NCI-H1694 treated with DMSO at 0.1 percent for 48 hours (cell line): Measurements from ENCODE around the gene TOR1A.
"Not testable (repeated sequence)": the region's sequence is repeated elsewhere in the genome, so short reads cannot be mapped to it uniquely, and the experiment has no call there.

Experiments used
- DNase-seq: peaks from one replicate; lab custom pipeline; 2025; lab: John Stamatoyannopoulos, UW

TOR1A gene

DNA sequence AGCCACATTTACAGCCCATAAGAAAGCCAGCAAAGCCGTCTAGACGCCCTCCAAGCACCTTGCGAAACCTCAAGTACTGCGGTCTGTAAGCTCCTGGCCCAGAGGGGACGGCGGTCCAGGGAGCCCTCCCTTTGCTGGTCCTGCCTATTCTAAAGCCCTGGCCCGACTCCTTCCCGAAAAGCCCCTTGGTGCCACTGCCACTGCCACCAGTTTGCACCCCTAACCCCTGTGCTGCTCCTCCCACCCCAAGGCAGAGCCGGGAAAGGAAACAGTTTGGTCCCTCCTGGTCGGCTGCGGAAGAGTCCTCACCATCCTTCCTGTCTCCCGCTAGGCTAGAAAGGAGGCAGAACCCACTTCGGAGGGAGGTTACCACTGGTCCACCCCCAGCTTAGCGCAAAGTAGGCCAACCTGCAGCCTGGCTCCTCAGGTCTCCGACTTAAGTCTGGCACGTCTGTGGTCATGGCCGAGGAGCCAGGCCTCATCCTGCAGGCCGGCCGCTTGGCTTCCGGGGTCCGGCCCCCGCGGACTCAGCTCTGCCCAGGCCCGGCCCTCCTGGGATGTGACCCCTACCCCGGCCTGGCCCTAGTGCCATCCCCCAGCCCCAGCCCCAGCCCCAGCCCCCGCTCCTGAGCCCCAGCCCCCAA is 916 bp downstream of the TOR1A start:
- no peak for DNase-seq

DNA sequence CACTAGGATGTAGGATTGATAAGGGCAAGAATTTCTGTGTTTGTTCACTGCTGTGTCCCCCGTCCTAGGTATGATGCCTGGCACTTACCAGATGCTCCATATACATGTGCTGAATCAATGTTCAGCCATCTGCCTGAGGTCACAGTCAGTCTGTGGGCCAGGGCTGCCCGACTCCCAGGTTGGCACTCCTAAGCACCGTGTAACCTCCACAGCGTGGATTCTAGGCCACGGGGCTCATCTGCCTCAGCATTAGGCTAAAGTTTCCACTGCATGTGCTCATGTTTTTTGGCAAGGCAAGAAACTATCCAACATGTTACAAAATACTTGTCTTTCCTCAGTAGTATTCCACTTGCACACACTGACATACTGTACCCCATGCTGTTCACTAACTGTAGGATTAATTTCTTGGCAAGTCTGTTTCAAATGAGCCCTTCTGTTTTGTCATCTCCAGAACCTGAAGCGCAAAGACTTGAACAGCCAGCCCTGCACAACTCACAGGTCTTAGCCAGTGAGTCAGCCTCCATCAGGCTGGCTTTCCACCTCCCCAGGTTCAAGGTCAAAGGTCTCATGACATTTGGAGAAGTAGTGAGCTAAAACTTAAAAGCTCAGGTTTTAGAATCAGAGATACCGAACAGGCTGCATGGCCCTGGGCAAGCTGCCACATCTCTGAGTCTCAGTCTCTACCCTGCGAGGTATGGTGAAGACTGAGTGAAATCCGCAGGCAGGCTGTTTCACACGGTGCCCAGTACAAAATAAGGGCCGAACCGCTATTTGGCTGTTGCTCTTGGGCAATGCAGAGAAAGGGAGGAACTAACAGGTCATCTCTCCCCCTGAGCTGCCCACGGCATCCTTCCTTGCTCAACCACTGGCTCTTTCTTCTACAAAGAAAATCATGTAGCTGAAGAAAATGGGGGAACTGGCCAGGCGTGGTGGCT is 7.2 kb downstream of the TOR1A start:
- no peak for DNase-seq

DNA sequence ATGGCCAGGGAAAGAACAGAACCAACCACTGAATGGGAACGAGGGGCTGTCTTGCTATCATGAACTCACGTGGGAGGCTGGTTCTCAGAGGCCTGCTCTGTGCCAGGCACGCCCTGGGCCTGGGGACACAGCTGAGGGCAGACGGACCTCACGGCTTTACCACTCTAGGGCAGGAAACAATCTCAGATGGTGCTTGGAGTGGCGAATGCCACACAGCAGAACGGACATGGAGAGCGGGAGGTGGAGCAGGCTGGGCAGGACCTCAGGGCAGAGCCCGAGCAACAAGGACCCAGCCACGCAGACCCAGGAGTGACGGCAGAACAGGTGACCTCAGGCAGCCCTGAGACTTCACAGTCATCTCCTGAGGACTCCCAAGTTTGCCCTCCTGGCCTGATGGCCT is 8.7 kb downstream of the TOR1A start:
- DNase-seq, result no peak

DNA sequence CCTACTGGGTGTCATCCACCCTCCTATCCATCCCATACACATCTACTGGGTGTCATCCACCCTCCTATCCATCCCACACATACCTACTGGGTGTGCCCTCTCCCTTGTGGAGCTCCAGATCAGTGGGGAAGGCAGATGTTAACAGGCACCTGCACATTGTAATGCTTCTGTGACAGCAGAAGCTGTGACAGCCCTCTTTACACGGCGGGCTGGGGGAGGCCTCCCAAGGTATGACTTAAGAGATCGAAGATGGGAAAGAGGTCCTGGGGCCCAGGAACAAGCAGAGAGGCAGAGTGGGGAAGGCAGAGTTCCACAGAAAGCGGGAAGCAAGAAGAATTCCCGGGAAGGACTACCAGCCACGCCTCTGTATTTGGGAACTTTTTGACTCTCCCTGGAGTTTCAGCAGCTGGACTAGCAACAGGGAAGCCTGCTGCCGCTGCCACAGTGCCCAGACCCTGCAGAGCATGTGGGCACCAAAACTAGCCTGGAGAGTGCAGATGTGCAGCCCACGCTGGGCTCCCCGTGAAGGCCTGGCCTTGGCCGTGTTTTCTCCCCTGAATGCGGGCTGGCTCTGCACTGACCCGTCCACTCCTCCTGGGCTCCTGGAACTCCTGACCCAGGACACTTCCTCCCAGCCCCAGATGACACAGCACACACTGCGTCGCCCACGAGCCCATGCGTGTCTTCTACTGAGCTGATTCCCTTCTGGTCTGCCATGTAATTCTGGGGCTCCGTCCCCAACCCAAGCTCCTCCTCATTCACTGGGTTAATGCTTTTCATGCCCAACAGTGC is 9.3 kb downstream of the TOR1A start:
- no peak for DNase-seq

DNA sequence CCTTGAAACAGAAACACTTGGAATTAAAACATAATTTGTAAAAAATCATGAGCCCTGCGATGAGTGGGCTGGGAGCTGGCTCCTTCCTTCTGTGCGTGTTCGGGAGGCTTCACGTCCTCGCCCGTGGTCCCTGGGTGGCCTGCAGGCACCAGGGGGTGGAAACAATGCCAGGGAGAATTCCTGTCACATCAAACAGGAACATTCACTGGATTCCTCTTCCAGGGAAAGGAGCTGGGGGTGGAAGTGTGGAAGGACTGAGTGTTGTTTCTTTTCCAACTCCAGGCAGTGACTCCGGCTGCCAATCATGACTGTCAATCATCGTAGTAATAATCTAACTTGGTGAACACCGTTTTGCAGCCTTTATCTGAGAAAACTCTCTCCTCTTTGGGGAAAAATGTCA is 10.3 kb downstream of the TOR1A start:
- DNase-seq, result no peak

DNA sequence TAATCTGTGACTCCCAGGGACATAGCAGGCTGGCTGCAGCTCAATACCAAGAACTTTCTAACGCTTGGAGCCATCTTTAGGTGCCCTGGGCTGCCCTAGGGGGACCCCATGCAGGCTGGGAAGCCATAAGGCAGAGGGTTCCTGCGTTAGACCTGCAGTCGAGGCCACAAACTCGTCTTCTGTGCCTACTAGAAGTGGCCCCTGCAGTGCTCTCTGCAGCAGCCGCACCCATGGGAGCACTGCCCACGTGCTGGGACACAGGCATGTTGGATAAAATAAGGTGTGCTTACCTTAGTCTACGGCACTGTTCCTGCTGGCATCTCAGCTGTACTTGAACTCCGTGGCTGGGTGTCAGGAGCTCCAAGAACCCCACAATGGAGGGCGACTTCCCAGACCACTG is 11.6 kb downstream of the TOR1A start:
- no peak for DNase-seq

DNA sequence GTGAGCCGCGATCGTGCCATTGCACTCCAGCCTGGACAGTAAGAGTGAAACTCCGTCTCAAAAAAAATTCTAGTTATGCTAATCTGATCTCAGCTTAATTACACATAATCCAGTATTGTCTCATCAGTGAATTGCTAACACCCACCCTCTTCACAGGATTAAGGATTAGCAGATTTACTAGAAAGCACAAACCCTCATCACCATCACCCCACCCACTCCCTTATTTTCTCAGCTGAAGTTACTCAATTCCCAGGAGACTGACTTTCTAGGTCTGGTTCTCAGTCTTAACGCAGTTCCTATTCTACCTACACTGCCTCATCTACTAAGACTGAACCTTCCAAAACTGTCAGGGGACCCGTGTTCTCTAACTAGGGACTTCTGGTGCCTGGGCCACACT is 12.0 kb downstream of the TOR1A start:
- DNase-seq, result no peak

DNA sequence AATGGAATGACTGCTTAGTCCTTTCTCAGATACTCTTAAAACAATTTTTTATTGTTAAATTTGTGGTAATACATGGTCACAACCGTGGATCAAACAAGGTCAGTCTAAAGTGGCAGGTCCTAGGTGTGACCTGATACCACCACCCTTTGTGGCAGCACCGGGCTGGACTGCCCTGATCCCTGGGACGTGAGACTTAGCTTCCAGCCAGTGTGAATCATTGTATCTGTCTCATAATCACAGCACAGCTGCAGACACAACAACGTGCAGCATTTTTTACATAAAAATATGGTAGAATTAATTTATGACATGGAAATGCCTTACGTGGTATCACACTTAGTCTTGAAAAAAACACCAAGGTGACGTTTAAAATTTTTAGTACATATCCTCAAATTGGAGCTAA is 13.1 kb downstream of the TOR1A start:
- DNase-seq, result no peak

DNA sequence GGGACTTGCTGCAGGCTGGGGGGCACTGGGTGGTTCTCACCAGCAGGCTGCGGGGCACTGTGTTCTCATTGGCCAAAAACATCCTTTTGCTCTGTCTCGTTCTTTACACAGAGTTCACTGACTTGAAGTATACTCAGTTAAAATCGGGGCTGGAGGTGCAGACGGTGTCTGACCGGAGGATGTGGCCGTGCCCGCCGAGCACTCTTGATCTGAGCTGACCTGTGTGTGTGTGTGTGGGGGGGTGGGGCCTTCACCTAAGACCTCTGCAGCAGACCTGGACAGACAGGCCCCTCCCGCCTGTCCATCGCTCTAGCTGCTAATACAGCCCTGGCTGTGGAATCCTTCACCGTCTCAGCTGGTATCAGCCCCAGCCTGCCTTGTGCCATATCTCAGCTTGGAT is 13.8 kb downstream of the TOR1A start:
- DNase-seq, result no peak

DNA sequence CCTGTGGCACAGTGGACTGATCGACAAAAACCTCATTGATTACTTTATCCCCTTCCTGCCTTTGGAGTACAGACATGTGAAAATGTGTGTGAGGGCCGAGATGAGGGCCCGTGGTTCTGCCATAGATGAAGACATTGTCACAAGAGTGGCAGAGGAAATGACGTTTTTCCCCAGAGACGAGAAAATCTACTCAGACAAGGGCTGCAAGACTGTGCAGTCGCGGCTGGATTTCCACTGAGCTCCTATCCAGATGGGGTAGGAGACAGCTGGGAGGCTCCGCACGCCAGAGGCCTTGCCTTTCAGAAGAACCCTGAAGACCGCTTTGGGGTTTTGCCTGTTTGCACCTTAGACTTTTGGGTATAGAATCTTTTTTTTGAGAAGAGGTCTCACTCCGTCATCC is 14.6 kb downstream of the TOR1A start:
- no peak for DNase-seq

DNA sequence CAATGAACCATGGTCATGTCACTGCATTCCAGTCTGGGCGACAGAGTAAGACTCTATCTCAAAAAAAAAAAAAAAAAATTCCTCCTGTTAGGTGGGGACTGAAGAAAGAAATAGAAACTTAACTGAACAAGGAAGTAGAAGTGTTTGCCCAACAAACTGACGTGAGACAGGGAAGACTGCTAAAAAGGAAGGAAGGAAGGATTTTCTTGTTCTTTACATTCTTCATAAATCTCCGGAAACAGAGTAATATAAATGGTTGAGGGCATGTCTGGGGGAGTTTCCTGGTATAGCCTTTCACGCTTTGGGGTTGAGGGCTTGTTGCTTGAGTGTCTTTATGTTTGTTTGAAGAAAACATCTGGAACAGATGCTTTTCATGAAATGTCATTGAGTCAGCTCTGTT is 17.9 kb downstream of the TOR1A start:
- no peak for DNase-seq

DNA sequence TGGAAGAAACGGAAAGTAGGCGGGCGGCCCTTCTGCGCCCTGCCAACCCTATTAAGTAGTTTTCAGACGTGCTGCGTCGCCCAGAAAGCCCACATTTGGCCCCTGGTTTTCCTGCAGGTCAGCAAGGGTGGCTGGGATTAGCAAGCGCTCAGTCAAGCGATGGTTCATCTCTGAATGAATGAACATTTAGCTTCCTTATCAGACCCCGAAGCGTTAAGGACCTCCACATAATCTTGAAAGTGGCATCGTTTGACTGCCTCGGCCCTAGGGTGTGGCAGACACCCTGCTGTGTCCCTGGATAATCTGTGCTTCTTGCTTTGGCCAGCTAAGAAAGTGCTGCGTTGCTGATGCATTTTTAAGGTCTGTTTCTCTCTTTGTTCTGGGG is 20.3 kb downstream of the TOR1A start:
- DNase-seq, result no peak

DNA sequence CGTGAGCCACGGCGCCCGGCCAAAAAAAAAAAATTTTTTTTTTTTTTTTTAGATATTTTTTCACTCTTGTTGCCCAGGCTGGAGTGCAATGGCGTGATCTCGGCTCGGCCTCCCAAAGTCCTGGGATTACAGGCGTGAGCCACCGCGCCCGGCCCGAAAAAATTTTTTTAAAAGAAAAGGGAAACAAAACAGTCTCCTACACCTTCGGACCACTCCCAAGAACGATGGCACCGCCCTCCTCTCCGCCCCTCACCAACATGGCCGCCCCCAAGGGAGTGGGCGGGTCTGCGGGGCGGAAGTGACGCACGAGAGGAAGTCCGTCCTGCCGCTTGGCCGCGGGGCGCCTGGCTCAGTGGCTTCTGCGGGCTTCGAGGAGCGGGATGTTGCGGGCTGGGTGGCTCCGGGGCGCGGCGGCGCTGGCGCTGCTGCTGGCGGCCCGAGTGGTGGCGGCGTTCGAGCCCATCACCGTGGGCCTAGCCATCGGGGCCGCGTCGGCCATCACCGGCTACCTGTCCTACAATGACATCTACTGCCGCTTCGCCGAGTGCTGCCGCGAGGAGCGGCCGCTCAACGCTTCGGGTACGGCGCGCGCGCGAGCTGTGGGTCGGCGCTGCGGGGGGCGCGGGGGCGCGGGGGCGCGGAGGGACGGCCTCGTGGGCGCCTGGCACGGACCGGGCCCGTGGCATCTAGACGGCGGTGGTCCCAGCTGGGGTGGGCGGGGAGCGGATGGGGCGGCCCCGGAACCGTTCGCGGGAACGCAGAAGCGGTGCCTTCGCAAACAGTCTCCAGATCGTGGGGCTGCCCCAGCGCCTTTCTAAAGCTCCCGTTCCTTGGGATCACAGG is 20.9 kb downstream of the TOR1A start, which contains the start of gene TOR1B:
Gene TOR1B (plus strand): TSS at position 352 of the 843 bp plus-strand sequence. CDS start 29 bp downstream, at position 381.
- peak; percentile 80 for DNase-seq

DNA sequence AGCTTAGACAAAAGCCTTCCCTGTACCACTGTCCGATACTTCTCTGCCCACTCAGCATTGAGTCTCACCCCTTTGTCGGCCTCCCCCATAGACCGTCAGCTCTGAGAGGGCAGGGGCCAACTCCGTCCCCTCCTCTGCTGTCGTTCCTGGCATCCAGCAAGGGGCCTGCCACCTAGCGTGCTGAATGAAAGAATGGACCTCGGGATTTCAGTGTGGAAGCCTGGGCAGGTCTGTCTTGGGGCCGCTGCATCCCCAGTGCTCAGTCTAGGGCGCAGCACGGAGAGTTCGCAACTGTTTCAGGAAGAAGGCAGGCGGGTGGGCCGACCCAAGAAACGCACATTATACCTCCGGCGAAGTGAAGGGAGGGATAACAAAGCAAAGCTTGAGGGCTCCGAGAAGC is 22.4 kb downstream of the TOR1A start:
- no peak for DNase-seq

DNA sequence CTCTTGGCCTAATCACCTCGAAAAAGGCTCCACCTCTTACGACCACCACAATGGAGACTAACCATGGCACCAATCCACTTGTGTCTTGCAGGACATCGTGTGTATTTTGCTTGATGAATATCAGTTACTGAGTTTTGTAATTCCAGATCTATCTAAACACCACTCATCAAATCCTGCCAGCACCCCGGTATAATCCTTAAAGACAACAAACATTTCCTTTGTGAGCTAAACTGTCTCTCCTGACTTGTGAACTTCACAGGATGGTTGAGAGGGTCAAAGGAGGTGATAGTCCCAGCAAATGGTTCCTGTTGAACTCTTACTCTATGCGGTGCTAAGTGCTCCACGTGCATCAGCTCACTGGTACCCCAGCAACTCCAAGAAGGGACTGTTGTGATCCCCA is 25.0 kb downstream of the TOR1A start:
- DNase-seq, result no peak

DNA sequence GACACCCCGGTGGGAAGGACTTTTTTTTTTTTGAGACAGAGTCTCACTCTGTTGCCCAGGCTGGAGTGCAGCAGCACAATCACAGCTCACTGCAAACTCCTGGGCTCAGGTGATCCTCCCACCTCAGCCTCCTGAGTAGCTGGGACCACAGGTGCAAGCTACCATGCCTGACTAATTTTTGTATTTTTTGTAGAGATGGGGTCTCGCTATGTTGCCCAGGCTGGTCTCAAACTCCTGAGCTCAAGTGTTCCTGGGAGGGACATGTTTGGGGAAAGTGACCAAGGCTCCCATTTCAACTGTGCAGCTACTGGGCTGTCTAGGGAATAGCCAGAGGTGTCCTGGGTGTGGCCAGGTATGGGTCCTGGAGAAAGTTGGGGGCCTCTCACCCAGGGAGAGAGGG is 27.9 kb downstream of the TOR1A start:
- DNase-seq, result not testable (repeated sequence)

DNA sequence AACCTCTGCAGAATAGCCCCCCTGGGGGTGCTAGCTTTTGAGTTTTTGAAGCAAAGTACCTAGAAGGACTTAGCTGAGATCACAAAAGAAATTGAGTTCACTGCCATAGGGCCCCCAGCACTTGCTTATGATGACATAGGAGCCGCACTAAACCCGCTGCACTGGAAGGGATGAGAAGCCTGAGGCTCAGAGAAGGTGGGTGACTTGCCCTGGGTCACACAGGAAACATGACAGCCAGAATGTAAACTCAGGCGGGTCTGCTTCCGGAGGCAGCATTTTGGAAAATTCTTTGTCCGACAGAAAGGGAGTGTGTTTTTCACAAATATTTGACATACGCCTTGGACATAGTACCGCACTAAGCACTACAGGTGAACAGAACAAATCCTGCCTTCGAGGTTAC is 29.4 kb downstream of the TOR1A start:
- no peak for DNase-seq

DNA sequence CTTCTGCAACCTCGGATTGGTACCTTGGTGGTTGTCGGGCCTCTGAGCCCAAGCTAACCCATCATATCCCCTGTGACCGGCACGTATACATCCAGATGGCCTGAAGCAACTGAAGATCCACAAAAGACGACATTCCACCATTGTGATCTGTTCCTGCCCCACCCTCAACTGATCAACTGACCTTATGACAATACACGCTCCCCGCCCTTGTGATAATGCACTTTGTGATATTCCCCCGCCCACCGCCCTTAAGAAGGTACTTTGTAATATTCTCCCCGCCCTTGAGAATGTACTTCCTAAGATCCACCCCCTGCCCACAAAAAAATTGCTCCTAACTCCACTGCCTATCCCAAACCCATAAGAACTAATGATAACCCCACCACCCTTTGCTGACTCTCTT is 37.5 kb downstream of the TOR1A start:
- DNase-seq, result no peak

DNA sequence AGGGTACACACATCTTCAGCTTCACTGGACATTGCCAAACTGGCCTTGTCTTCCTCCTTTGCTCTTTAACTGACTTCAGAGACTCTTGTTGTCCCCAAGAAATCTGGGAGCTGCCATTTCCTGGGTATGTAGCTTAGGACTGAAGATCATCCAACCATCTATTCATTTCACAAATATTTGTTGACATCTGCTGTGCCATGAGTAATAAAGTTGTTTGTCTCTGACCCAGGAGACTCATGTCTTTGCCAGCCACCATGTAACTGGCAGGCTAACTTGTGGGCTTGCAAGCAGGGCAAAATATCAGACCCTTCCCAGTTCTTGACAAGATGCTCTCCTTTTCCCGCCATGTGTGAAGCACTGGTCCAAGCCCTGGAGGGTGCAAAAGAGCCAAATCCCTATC is 38.1 kb downstream of the TOR1A start:
- DNase-seq, result no peak

DNA sequence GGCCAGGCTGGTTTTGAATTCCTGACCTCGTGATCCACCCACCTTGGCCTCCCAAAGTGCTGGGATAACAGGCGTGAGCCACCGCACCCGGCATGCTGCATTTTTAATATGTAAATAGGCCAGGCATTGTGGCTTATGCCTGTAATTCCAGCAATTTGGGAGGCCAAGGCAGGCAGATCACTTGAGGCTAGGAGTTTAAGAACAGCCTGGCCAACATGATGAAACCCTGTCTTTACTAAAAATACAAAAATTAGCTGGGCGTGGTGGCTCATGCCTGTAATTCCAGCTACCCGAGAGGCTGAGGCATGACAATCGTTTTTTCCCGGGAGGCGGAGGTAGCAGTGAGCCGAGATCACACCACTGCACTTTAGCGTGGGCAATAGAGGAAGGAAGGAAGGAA is 39.0 kb downstream of the TOR1A start:
- not testable (repeated sequence) for DNase-seq

DNA sequence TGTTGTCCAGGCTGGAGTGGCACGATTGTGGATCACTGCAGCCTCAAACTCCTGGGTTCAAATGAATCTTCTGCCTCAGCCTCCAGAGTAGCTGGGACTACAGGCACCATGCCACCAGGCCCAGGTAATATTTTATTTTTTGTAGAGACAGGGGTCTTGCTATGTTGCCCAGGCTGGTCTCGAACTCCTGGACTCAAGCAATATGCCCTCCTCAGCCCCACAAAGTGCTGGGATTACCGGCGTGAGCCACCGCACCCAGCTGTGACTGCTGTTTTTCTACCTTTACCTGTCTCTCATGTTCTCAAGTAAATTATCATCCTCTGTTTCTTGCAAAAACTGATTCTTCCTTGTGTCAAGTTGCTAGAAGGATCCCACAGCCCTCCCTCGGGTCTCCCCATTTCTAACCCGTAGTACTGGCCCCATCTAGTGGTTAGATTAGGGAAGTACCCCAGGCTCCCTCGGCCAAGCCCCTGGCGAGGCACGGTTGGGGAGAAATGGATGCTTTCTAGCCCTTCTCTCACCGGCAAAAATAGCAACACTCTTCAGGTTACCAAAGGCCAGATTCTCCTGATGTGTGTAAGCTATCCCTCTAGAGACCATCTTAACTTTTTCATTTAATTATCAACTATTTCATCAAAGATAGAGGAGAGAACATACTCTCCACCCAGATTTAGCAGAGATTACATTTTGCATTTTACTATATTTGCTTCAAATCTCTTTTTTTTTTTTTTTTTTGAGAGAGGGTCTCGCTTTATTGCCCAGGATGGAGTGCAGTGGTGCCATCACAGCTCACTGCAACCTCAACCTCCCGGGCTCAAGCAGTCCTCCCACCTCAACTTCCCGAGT is 40.2 kb downstream of the TOR1A start:
- DNase-seq, result peak; percentile 28
